Measurements from ENCODE around the gene SEMA3A.
"Not testable (repeated sequence)": the region's sequence is repeated elsewhere in the genome, so short reads cannot be mapped to it uniquely, and the experiment has no call there.

SEMA3A gene

DNA sequence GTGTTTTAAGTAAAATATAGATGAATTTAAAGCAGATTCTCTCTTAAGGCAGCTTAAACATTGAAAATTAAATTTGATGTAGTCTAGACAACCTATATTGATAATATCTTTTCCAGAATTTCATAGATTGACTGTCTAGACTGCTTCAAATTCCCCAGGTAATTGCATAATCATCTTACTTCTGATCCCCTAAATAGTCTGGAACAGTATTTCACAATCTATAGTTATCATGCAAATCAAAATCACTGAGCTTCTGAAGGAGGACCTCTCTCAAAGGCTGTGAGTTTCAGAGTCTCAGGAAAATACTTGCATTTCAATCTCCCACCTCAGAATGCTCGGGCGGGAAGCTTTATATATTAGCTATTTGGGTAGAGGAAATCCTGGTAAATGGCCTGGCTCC is 87.3 kb downstream of the SEMA3A start:
- no peak for DNase-seq

DNA sequence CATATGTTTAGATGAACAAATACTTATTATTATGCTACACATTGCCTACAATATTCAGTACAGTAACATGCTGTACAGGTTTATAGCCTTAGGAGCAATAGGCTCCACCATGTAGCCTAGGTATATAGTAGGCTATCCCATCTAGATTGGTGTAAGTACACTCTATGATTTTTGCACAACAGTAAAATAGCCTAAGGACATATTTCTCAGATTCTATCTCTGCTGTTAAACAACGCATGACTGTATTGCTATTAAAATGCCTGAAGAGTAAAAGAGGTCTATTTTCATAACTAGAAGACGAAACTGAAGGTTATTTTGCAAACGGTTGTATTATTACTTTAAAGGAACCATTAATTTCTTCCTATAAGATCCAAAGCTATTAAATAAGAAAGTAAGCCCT is 88.3 kb downstream of the SEMA3A start:
- no peak for DNase-seq

DNA sequence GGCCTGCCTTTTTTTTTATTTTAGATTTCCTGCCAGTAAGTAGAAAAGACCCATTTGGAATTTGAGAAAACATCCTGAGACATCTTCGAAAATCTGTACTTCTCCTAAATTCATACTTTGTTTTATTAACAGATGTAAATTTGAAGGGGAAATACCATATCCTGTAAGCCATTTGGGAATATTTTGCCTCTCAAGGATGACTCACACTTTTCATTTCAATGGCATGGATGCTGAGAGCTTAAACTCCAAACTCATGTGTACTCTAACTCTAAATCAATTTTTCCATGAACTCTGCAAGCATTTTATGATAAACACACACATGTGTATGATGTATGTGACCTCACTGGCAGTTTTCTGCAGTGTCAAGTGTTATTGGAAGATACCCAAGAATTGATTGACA is 89.0 kb downstream of the SEMA3A start:
- DNase-seq: no peak

DNA sequence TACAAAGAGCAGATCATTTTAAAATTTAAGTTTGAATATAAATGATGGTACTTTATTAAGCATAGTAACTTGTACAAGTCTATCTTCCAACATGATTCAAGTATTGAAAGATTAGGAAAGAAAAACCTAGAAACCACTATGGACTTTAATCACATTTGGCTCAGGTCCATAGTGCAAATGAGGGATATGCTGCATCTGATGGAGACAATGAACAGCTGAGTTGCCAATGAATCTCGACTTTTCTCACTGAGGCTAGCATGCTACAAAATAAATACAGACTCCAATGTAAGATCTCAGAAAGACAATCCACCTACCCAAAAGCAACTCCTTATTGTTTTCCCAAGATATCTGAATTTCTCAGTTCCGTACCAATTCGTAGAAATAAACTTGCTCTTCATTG is 89.8 kb downstream of the SEMA3A start:
- DNase-seq: no peak

DNA sequence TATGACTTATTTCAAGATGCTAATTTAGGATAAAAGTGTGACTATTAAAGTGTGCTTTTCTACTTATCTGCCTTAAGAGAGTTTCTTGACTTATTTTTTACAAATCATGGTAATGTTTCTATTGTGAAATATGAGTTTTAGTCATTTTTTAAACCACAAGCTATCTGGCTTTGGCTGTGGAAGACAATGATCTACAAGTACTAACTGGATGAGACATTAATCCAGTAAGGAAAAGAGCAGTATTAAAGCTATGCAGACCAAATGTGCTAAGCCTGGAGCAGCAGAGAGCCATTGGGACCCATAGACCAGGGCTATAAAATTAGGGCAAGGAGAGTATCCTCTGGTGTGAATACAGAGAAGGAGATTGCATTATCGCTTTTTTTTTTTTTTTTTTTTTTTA is 92.4 kb downstream of the SEMA3A start:
- DNase-seq: no peak

DNA sequence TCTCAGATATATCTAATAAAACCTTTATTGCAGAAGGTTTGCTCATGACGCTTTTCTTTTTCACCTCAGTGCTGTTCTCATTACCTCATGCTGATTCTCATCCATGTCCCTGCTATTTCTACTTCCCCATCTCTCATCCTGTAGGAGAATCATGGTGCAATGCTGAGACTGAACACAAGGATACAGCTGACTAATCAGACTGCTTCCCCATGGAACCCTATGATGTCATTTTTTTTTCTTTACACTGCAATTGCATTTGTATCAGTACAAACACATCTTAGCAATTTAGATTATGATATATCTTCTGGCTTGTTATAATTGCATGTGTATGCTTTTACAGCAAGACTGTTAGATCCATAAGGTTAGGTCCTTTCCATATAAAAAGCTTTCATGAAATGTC is 93.7 kb downstream of the SEMA3A start:
- no peak for DNase-seq

DNA sequence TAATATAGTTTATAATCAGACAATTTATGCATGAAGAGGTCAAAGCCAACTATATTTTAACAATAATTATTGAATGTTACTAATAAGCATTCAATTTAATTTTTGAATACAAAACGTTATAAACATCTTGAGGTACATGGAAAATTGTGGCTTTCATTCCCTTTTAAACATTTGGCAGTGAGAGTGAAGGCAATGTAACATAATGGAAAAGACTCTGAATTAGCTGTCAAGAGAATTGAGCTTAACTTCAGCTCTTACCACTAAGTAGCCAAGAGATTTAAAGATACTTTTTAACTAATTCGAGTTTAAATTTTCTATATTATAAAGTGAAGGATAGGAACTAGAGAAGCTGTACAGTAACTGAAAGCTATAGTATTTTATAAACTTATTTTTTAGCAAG is 98.6 kb downstream of the SEMA3A start:
- DNase-seq: no peak

DNA sequence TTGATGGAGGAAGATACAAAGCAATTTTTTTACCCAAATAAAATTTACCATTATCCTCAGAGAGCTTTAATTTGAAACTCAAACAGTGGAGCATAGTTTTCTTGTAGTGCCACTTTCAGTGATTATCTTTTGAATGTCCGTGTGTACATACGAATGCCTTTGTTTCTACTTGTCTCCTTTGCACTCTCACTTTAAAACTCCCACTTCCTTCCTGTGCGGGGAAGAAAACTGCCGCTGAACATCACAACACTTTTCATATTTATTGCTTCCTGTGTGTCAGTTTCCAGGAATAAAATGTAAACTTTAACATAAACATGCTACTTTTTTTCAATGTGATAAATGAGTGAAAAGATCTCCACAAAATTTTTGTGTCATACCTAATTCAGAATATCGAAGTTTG is 102.4 kb downstream of the SEMA3A start:
- no peak for DNase-seq

DNA sequence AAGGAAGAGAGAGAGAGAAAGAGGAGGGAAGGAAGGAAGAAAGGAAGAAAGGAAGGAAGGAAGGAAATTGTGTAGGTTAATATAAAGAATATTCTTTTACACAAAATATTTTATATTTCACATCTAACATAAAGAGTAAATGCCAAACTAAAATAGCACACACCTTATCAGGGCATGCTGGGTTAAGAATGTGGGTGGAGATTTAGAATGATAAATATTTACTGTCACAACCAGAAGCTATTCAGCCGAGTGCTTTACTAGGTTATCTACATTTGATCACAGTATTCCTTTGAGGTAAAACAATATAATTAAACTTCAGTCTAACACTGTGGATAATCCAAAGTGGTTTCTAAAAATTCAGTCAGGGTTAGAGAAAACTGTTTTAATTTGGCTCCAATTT is 103.3 kb downstream of the SEMA3A start:
- no peak for DNase-seq

DNA sequence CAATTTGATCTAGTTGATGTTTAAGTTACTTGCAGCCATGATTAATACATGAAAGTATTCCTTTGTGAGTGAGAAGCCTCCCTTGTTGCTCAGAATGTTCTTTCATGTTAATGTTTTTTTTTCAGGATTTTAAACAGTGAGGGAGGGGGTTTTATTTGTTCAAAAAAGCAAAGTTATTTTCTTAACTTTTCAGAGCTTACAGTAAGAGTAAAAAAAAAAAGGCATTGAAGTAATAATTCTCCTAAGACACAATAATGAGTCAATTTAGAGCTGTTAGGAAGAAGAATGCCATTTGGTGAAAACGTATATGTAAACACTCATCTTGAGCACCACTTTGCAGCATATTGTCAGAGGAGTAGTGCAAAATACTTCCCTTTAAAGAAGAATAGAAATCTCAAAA is 105.8 kb downstream of the SEMA3A start:
- DNase-seq: no peak

DNA sequence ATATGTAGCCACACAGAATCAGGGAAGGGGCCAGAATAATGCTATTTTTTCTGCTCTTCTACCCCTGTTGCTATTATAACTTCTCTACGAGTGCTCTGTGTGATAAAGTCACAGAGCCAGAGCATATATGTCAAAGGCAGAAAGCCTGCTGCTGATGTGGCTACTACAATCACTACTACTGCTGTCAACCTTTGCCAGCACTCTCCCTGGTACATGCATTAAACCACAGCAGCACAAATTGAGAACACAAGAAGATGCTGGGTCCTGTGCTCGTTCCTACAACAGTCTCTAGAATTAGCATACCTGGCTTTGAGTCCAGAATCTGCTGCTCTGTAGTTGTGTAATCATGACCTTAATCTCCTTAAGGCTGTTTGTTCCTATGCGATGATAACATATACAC is 108.6 kb downstream of the SEMA3A start:
- DNase-seq: no peak

DNA sequence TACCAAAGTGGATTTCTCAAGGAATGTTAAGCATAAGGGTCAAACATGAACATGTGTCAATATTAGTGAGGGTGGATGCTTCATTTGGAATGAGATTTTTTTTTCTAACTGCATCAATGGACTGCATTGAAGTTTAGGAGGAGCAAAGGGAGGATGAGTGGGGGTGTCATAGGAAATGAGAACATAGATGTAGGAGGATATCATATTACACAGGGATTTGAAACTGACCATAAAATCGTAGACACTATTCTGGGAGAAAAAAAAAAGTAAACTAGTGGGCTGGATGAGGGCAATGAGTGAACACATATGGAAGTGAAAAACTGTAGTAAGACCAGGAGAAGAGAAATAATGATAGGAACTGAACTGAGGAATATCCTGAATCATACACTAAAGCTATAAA is 109.4 kb downstream of the SEMA3A start:
- no peak for DNase-seq

DNA sequence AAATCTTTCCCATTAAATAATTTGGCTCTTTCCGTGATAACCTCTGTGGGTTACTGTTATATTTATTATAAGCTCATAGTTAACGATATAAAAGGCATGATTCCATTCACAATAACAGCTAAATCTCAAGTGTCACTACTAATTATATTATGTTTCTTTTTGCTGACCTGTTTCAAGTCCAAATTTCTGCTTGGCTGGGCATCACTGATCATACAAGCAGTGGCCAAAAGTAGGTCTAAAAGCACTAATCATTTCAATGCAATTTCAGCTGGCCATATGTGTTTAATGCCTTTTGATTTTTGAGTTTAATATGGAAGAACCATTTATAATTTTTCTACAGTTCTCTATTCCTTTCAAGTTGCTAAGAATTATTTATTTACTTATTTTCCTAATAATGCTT is 110.7 kb downstream of the SEMA3A start:
- DNase-seq: no peak

DNA sequence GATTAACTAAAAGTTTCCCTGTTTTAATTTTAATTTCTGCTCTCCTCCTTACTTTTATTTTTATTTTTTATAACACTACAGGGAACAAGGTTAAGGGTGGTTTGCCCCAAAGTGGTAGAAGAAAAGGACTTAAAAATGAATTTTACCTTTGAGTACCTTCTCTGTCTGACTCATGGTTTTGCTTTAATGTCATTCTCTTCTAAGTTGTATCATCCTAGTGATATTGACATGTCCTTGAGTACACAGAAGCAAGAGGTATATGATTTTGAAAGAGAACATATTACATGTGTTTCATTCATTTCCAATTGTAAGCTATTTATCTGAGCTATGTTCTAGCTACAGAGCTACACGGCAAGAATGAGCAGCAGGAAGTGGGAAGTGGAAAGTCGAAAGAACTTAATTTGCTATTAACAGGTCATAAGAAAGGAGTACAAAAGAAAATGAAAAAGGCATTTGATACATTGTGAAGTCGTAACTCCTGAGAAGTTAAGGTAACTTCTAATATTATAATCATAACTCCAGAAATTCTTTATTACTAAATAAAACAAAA is 112.5 kb downstream of the SEMA3A start:
- DNase-seq: no peak

DNA sequence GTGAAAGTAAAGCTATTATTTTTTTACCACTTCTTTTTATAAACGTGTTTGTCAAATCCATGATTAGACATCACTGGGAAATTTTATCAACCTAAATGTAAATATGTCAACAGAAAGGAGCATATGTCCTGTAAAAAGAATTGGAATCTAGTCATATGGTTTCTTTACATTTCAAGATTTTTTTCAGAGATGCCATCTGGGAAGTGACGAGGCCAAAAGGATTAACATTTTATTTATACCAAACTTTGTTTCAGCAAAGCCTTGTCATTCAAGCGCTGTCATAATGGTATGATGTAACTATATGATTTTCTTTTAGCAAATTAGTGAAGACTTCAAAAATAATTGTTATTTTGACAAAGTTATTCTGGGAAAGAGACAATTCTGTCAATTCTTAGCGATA is 117.3 kb downstream of the SEMA3A start:
- DNase-seq: no peak

DNA sequence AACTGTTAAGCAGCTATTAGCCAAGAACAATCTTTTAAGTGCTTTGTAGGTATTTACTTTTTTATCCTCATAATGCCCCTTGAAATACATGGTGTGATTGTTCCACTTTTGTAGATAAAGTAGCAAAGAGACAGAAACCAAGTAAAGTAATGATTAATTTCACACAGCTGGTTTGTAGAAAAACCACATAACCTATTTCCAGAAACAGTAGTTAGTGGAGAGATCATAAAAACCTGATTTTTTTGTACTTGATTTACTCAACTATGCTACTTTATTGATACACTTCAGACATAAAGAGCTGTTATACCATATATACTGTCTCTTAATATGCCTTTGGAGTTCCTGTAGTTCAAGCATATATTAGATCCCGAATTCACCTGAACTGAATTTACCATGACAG is 118.4 kb downstream of the SEMA3A start:
- no peak for DNase-seq

DNA sequence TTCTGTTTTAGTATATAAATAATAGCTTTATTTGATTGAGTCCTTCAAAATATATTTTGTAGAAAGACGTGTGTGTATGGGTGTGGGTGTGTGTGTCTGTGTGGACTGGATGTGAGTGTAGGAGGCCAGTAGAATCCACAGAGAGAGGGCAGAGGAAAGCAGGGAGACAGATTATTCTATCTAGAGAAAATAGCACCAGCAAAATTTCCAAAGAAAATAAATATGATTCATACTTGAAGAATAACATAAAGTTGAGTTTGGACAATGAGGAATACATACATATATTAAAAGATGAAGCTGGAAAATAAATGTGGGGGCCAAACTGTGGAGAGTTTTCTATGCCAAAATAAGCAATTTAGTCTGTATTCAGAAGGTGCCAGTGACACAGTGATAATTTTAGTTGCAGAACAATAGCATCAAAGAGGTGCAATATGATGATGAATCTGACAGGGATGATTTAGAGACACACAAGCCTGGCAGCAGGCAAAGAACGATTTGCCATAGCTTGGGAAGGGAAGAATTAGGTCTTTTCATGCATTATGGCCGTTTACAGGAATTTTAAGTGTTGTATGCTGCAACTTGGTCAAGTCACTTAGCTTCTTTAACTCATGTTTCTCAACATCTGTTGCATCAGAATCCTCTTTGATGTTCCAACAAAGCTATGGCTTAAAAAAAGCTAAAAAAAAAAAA is 121.3 kb downstream of the SEMA3A start:
- DNase-seq: peak; percentile 18

DNA sequence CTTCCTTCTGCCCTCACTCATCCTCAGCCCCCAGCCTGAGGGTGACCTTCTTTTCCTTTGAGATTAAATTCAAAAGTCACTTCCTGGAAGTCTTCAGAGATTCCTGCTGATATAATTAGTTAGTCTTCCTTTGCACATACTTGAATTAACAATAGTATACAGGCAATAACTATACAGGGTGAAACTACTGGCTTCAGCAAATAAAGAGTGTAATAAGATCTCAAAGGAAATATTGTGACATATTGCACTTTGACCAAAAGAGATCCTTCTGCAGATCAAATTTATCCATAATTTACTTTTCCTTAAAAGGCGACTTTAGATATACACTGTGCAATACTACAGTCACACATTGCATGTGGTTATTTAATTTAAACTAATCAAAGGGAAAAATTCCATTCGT is 123.8 kb downstream of the SEMA3A start:
- DNase-seq: no peak

DNA sequence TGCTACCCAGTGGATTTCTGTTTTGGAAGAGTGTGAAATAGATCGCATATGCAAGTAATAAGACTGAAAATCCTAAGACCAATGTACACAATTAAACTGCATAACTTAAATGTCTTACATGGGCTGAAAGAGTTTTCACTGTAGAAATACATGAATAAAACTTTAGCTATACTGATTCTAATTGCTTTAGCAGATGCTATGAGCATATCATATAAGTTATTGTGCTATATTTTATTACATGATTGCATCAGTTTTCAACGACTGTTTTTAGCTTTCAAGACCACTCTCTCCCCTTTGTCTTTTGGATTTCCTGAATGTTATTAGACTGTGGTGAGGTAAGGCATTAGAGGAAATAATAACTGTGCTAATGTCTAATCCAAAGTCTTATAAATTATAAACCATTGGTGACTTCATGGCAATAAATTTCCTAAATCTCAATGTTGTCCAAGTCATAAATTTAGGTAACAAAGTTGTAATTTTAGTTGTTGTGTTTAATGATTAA is 124.5 kb downstream of the SEMA3A start:
- no peak for DNase-seq

DNA sequence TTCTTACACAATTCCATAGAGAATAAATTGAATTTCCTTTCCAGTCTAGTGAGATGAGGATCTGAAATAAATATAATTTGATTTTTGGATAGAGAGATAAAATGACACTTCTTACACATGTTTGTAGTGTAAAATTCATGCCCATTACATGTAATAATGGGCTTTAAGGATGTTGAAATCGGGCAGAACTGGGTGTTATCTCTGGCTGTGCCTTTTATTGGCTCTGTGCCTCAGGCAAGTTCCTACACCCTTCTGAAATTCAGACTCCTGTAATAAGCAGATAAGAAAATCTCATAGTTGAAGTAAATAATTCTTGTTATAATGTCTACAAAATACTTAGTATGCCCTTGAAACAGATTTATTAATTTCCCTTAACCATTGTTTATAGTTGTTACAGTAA is 125.6 kb downstream of the SEMA3A start:
- no peak for DNase-seq

DNA sequence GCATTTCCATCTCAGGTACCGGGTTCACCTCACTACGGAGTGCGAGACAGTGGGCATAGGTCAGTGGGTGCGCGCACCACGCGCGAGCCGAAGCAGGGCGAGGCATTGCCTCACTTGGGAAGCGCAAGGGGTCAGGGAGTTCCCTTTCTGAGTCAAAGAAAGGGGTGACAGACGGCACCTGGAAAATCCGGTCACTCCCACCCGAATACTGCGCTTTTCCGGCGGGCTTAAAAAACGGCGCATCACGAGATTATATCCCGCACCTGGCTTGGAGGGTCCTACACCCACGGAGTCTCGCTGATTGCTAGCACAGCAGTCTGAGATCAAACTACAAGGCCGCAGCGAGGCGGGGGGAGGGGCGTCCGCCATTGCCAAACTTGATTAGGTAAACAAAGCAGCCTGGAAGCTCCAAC is 132.1 kb downstream of the SEMA3A start:
- not testable (repeated sequence) for DNase-seq

DNA sequence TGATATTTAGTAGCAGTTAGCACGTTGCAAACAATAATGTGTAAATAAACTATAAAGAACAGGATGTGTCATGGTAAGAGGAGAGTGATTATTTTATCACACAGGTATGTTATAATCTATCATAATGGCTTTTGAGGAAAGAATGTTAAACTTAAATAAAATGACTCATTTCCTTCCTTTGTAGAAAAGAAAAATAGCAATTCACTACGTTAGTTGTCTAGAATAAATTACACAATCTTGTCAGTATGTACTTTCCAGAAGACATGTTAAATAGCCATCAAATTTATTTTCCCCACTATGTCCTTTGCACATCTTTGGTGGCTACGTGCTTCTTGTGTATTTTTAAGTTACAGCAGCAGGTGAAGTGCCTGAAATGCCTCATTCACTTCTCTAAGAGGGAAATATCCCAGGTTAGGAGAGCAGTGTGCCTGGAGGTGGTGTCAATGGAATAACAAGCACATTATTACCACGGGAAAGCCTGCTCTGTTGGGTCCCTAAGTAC is 133.8 kb downstream of the SEMA3A start:
- no peak for DNase-seq

DNA sequence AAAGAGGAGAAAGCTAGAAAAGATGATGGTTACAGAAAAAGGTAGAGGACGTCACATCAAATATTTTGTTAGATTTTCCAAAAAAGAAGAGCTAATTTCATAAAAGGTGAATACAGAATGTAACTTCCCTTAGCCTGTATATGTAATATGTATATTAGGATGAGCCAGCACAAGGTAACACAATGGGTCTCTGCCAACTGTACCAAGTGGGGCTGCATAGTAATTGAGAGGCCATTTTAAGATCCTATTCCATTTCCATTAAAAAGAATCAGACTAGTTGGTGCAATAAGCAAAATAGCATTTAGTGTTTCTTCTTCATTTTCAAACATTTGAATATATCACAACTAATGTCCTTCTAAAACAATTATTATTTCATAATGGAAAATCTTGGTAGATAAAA is 134.6 kb downstream of the SEMA3A start:
- no peak for DNase-seq

DNA sequence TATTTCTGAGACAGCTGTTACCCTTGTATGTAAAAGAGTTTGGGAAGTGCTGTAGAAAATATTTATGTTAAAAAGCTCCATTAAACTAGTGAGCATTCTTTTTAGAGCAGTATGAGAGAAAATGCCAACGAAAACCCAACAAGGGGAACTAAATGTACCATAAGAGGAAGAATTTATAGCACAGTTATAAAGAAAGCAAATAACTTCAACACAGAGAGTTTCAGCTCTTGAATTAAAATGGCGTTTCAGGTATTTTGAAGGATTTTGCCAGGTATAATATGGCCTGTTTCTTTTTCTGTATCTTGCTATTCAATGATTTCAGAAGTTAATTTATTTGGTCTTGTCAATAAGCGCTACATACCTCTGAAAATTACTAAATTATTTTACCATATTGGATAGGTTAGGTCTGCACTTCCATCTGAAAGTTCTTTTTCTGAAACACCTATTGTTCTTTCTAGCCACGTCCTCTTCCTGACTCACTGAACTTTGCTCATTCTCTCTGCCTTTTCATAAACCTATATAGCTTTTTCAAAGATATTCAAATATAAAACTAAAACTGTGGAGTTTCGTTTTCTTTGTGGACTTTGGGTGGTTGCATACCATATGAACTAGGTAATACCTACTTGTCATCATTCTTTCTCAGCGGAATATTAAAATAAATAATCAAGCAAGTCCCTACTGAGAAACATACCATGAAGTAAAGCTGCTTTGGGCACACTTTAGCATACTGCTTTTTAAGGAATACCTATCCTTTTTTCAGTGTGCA is 136.1 kb downstream of the SEMA3A start:
- no peak for DNase-seq
